Measurements from ENCODE around the gene MAPRE3.

DNA sequence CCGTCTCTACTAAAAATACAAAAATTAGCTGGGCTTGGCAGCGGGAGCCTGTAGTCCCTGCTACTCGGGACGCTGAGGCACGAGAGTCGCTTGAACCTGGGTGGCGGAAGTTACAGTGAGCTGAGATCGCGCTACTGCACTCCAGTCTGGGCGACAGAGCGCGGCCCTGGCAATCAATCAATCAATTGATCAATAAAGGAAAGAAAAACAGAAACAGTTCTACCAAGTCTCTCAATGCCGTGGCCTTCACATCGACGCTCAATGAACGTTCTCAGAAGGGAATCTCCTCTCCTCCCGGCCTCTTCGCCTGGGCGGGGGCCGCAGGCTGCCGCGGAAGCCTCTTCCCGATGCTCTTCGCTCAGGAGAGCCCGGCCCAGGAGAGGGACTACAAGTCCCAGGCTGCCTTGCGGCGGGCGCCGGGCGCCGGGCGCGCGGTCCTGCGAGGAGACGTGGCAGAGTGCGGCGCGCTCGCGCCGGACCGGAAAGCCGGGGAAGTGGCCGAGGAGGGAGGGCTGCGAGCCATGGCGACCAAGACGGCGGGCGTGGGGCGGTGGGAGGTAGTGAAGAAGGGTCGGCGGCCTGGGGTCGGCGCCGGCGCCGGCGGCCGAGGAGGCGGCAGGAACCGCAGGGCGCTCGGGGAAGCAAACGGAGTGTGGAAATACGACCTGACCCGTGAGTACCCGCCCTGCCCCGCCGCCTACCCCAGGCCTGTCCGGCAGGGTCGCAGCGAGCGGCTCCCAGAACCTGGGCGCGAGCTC, 62.2 kb downstream of the MAPRE3 start, which contains the start of gene TMEM214:
- TF ChIP-seq SUZ12 (IDR thresholded peaks at IDR 0.05; ENCODE audit: extremely low read depth, insufficient read depth, insufficient read length) (no peak), YY1 (IDR thresholded peaks at IDR 0.05; ENCODE audit: insufficient read depth, insufficient read length) (peak; percentile 22)

All from NT2/D1 (cell line).